Thyroid gland (tissue), 4 donors: ENCODE measurements around the gene ADCY10.

Source experiments
- POLR2A ChIP-seq, 2 donors: fragments of 450-650 bp; IDR thresholded peaks; one replicate each; pipeline ENCODE4 v1.6.1; 2017; ENCODE audit warnings: antibody characterized with exemption in 2 of 2, mild to moderate bottlenecking in 2 of 2, moderate library complexity in 1 of 2
- TF ChIP-seq, protein P1 (sequence below), 6 experiments: fragments of 200-600 bp in 3 of 6; fragments of 450-650 bp in 3 of 6; sonication (generic) in 3 of 6; IDR thresholded peaks; one replicate each; pipeline ENCODE4 v1.5.1; 2016 to 2019; ENCODE audit warnings: antibody characterized with exemption in 6 of 6, mild to moderate bottlenecking in 2 of 6, inconsistent platforms in 1 of 6, moderate library complexity in 1 of 6

DNA sequence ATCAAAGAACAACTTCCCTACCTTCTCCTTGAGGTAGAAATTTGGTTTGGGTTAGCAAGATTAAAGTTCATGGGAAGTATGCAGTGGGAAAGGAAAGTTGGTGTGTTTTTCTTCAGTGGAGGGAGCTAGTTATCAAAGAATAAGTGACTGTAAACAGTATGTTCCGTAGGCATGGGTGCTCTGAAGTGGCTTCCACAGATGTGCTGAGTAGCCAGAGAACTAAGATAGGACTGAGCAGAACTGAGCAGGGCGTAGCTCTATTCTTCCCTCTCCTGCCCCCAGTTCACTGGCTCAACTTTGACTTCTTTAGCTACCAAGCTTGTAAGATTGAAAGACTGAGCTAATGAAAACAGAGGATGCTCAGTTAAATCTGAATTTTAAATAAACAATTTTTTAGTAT lies 3.4 kb downstream of the ADCY10 start:
- TF ChIP-seq, protein P1, sequence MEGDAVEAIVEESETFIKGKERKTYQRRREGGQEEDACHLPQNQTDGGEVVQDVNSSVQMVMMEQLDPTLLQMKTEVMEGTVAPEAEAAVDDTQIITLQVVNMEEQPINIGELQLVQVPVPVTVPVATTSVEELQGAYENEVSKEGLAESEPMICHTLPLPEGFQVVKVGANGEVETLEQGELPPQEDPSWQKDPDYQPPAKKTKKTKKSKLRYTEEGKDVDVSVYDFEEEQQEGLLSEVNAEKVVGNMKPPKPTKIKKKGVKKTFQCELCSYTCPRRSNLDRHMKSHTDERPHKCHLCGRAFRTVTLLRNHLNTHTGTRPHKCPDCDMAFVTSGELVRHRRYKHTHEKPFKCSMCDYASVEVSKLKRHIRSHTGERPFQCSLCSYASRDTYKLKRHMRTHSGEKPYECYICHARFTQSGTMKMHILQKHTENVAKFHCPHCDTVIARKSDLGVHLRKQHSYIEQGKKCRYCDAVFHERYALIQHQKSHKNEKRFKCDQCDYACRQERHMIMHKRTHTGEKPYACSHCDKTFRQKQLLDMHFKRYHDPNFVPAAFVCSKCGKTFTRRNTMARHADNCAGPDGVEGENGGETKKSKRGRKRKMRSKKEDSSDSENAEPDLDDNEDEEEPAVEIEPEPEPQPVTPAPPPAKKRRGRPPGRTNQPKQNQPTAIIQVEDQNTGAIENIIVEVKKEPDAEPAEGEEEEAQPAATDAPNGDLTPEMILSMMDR (IDR thresholded peaks at IDR 0.05), result no peak
- TF ChIP-seq POLR2A (IDR thresholded peaks at IDR 0.05), result no peak
